NCI-H1694 treated with DMSO at 0.1 percent for 48 hours (cell line): ENCODE data around the gene NPY4R.
"Not testable (repeated sequence)": the region's sequence is repeated elsewhere in the genome, so short reads cannot be mapped to it uniquely, and the experiment has no call there.

Experiments used
- DNase-seq: peaks from one replicate; lab custom pipeline; 2025; lab: John Stamatoyannopoulos, UW

Gene NPY4R

DNA sequence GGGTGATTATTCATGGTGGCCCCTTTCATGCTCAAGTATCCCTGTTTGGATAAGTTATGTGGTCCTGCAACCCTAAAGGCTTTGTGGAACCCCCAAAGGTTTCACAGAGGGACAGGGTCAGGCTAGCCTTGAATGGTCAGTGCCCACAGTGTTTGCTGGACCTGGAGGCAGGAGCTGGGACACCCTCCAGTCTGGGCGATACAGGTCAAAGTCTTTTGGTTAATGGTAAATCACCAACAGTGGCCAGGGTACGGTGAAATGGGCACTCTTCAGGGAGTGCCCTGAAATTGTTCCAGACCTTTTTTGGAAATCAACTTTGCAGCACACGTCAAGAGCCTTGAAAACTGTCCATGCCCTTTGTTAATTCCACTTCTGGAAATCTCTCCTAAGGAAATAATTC lies 8.7 kb downstream of the NPY4R start:
- not testable (repeated sequence) for DNase-seq

DNA sequence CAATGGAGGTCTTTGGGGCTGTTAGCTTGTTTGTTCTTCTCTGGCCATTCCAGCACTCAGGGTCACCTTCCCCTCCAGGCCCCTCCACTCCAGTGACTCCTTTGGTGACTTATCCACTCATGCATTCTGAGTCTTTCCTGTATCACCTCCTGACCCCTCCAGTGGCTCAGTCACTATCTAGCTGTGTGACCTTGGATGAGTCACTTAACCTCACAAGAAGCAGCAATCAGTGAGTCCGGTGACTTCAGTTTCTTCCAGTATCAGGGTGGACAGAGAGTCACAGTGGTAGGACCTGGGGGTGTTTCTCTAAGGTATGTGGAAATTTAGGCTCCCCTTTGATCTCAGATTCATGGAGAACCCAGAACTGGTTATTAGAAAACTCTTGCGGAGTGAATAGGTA lies 9.8 kb downstream of the NPY4R start:
- not testable (repeated sequence) for DNase-seq

DNA sequence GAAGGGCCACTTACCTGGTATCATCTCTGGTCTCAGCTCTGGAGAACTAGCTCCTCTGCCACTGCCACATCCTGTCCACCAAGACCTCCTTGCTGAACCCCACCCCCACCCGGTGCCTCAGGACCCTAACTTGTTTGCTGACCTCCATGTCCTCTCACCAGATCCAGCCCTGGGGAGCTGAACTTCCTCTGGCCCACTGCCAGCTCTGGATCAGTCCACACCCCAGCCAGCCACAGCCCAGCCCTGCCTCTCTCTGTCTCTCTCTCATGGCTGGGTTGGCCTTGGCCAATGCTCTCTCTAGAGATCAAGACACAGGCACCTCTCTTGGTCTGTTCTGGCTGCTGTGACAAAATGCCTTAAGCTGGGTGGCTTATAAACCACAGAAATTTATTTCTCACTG lies 14.4 kb downstream of the NPY4R start:
- not testable (repeated sequence) for DNase-seq

DNA sequence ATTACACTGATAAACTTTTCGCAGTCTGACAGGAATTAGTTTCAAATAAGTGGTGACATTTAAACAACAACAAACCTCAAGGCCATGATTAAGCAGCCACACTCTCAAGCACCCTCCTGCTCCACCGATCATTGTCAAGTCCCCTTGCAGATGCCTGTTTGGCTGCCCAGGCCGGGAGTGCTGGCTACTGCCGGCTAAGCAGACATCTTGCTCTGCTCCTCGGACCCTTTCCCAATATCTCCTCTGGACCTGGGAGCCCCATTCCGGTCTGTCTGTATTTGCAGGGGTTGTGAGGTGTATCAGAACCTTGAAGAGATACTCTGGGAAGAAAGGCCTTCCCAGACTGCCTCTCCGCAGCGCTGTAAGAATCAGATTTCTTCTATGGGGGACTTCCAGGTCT lies 14.9 kb downstream of the NPY4R start:
- not testable (repeated sequence) for DNase-seq

DNA sequence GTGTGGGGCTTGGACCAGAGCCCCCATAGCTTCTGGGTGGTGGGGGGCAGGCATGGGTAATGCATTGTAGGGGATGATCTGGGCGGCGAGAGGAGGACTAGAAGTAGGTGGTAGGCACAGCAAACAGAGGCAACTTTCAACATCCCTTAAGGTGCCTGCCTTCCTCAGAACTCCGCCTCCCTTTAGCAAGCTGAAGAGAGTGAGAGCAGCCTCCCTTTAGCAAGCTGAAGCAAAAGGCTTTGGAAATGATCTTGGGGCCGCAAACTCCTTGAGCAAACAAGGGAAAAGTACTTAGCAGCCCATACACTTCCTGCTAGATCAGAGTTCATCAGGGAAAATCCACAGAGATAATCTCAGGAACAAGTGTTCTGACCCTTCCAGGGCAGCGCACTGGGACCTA lies 18.3 kb downstream of the NPY4R start:
- not testable (repeated sequence) for DNase-seq

DNA sequence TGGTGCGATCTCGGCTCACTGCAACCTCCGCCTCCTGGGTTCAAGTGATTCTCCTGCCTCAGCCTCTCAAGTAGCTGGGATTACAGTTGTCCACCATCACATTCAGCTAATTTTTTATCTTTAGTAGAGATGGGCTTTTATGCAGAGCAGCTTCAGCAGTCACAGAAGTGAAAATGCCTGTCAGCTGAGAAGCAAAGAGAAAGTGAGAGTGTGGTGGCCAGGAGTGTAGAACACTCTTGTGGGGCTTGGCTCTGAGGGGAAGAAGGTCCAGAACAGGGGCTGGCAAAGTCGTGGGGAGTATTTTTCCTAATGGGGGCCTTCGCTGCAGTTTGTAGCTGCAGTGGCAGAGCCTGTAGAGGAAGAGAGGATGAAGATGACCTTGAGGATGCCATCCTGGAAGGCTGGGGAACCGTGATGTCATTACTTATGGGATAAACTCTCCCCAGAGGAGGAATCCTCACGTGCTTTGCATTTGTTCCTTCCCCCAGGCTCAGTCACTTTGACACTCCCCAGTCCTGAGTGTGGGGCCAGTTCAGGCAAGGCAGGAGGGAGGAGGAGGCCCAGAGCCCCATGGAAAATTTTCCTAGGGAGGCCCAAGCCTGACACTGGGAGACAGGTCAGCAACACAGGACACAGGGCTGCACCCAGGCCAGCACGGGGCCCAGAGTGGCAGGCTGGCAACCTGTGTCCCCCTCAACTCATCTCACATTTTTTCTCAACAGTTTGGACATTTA lies 20.2 kb downstream of the NPY4R start:
- not testable (repeated sequence) for DNase-seq

DNA sequence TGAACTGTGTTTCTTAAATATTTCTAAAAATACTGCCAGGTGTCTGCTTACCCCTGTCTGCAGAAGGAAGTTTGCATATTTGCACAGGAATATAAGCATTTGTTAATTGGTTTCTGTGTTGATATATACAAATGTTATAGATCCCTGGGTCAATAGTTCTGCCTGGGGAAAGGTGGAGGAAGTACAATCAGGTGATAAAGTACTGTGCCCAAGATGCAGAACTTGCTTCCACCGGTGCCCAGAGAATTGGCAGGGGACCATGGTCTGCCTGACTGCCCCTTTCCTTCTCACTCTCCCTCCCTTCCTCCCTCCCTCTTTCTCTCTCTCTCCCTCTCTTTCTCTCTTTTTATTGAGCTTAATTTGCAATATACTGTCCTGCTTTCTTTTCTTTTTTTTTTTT lies 22.3 kb downstream of the NPY4R start:
- DNase-seq: not testable (repeated sequence)

DNA sequence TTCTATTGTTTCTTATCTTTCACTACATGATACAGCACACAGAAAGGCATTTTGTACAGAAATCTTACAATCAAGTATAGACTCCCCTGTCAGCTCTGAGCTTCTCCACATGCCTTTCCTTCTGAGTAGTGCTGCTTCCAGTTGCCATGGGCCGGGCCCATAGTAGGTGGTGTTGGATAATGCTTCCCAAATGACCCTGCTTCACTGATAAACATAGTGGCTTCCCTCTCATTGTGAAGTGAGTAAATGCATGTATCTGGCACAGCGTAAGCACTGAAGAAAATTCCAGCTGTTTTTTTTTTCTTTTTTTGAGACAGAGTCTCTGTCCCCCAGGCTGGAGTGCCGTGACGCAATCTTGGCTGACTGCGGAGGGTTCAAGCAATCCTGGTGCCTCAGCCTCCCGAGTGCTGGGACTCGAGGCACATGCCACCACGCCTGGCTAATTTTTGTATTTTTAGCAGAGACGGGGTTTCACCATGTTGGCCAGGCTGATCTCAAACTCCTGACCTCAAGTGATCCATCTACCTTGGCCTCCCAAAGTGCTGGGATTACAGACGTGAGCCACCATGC lies 23.0 kb downstream of the NPY4R start:
- not testable (repeated sequence) for DNase-seq

DNA sequence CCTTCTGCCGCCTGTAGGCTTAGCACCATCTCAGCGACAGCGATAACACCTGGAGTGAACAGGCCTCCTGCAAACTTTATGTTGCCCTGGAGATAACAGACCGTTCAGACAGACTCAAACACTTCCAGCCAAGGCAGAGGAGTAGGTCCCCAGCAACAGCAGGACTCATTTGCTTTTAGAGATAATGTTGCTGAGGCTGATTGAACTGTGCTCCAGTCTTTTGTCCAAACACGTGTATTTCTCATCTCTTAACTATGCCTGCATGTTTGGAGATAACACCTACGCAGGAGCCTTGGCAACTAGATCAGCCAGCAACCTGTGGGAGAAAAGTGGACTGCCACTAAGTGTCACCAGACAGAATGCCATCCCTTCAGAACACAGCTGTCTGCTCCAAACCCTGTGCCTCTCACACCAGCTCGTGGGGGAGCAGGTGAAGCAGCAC lies 23.9 kb downstream of the NPY4R start:
- DNase-seq: not testable (repeated sequence)

DNA sequence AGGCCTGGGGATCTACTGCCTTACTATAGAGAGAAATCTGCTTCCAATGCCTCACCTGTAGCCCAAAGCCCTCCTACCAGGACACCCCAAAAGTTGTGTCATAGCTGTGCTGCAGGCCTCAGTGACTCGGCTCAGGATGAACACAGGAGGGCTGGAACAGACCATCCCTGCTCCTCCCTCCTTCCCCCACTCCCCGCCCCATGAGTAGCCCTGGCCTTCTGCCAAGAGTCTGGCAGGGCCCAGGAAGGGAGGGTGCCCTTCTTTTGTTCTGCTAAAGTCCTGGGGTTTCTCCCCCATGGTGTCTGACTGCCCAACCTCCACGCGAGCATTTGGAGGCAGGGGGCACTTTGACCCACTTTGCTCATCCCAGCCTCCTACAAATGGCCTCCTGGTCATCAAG lies 24.8 kb downstream of the NPY4R start:
- not testable (repeated sequence) for DNase-seq

DNA sequence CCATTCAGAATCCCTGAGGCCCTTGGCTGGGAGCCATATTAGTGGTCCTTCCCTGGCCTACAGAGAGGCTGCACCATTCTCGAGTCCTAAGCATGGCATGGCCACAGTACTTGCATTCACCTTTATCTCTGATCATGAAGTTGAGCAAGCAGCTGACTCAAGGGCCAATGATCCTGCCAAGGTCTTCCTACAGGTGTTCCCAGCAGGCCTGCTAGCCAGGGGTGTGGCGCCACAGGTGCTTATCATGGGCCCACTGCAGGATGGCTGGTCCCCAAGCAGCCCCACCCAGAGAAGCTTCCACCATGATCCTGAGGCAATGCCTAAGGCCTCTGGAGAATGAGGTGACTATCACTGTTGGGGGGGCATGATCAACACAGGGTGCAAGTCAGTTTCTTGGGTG lies 42.2 kb downstream of the NPY4R start:
- not testable (repeated sequence) for DNase-seq

DNA sequence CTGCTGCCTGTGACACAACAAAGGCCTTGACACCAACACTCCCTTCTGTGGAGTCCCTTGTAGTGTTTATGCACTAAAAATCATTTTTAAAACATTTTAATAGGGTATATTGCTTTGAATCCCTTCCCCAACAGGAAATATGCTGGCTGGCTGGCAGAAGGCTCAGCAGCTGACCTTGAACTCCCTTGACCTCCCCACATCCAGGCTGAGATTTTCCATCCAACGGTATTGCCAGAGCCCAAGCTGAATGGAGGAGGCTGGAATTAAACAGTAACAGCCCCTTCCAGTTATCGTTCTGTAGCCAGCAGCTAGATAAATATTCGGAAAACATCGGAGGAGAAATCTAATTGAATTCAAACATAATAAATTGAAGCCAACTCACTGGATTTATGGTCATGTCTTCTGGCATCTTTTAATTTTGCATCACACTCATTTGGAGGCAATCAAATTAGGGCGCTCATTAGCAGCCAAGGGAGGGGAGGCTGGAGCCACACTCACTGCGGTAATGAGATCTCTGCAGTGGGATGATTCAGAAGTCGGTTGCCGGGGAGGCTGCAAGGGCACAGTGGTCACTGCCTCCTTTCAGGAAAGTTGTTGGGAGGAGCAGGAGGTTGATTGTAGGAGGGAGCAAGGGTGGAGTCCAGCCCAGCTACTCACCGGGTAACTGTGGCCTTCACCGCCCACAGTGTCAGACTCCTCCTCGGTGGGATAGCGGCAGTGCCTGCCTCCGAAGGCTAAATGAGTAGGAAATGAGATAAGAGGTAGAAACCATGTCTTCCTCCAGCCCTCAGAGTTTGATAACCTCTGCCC lies 46.0 kb downstream of the NPY4R start:
- not testable (repeated sequence) for DNase-seq

DNA sequence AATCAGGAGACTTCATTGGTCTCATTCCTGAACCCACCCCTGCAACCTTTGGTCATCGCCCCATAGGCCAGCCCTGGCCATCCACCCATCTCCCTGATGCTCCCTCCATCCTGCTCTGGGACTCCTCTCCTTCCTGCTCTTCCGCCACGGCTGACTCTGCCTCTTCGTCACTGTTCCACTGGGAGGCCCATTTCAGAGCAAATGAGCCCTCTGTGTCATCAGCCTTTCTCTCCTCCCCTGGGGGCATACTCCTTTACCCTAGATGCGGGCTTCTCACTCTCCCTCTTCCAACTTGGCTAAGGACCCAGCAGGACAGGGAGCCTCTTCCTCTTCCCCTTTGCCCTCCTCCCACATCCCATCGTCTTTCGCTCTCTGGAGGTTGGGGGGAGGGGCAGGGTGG lies 47.5 kb downstream of the NPY4R start:
- not testable (repeated sequence) for DNase-seq

DNA sequence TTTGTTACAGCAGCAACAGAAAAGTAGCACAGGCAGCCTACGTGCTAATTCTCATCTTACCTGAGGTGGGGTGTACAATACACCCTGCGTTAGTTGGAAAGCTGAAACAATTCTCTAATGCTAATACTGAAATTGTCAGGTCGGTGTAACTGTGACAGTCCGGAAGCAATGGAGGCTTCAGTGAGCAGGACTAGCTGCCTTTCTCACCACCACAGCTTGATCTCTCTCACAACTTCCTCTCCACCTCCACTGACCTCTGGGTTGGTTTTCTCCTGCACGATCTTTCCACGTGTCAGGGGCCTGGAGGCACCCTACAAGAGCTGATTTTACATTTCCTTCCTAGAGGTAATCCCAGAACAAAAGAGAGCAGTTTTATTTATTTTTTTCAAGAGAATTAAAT lies 50.5 kb downstream of the NPY4R start:
- DNase-seq: not testable (repeated sequence)

DNA sequence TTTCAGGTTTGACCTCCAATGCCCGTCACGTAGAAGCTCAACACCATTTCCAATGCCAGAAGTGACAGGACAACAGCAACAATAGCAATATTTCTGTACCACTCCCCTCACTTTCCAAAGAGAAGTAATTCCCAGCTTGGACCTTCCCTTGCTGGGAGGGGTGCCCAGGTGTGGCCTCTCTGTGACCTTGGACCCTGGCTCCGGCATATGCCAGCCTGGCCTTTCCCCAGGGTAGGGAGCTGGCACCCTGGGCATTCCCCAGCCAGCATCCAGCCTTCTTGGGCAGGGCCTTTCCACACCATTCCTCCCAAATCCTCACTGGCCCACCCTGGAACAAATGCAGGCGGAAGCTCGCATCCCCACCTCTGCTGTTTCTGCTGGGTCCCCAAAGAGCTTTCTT lies 53.1 kb downstream of the NPY4R start:
- DNase-seq: not testable (repeated sequence)

DNA sequence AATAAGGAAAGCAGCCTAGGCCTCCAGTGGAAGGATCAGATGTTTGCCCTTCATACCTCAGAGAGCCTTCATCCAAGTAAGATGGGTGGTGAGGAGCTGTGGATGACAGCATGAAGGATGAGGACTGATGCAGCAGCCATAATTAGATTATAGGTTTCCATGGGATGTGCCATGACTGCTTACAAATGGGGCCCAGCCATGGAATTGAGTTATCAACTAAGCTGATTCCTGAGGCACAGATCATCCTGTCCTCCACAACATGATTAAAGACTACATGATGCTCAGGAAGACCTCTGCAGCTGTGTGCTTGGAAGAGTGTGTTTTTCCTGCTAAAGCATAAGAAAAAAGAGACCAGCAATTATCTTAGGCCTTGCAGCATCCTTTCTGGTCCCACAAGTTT lies 54.6 kb downstream of the NPY4R start:
- not testable (repeated sequence) for DNase-seq
